Skin of body (tissue), 2 donors: ENCODE measurements around the gene PAX5. TPM values are rescaled to one million over a fixed set of nuclear protein-coding genes. Genes with fewer than 3 reads are reported as not detected.

Source experiments
- DNase-seq: peaks from one replicate; lab custom pipeline; 2025; lab: John Stamatoyannopoulos, UW
- total RNA-seq: library from RNA; depleted of rRNA; stranded (reverse); fragments of >200 nt; gene quantifications from one replicate; pipeline ENCODE4 v1.2.3, GENCODE V29; 2014

PAX5 gene
- total RNA-seq, 1 donor from 2014 or later = 0.30 TPM

- no peak for DNase-seq
Observed at GRCh38 chr9:36903541-36904435, 130.3 kb downstream of the PAX5 start.

DNA sequence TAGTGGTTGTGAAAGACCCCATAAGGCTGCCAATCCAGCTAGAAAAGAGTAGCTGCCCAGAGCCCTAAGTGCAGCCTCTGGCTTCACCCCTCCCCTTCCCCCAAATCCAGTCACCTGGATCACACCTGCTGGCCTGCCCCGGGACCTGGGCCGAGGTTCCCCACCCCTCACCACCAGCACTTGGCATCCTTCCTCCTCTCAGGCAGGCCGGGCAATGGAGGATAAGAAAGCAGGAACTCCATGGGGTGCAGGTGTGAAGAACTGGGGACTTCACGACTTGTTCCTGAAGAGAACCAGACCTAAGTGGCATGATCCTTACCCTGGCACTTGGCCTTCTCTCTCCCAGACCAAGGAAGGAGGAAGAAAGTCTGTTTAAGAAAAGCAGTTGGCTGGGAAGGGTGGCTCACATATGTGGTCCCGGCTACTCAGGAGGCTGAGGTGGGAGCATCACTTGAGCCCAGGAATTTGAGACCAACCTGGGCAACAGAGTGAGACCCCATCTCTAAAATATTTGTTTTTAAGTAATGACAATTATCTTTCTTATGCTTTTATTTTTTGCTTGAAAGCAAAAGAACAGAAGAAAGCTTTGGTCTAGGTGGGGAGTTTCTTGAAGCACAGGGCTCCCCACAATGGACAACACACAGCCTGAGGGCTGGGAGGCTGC lies 131.1 kb downstream of the PAX5 start:
- no peak for DNase-seq

- no peak for DNase-seq
Observed at GRCh38 chr9:36902080-36902716, 131.9 kb downstream of the PAX5 start.

DNA sequence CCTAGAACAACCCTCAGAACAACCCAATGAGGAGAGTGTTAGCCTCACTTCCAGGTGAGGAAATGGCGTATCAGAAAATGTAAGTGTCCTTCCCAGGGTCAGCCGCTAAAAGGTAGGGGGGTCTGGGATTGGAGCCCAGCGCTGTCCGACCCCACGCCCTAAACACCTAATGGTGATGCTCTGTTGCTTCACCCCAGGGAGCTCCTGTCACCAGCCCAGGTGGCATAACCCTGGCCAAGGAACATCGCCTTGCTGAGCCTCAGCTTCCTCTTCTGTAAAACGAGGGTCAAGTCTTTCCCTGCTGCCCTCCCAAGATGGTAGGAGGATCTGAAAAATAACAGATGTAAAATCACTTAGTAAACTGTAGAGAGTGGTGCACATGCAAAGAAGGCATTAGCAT lies 132.5 kb downstream of the PAX5 start:
- DNase-seq = no peak

GRCh38 chr9:36900856-36901220 lies 133.2 kb downstream of the PAX5 start:
- DNase-seq = no peak

DNA sequence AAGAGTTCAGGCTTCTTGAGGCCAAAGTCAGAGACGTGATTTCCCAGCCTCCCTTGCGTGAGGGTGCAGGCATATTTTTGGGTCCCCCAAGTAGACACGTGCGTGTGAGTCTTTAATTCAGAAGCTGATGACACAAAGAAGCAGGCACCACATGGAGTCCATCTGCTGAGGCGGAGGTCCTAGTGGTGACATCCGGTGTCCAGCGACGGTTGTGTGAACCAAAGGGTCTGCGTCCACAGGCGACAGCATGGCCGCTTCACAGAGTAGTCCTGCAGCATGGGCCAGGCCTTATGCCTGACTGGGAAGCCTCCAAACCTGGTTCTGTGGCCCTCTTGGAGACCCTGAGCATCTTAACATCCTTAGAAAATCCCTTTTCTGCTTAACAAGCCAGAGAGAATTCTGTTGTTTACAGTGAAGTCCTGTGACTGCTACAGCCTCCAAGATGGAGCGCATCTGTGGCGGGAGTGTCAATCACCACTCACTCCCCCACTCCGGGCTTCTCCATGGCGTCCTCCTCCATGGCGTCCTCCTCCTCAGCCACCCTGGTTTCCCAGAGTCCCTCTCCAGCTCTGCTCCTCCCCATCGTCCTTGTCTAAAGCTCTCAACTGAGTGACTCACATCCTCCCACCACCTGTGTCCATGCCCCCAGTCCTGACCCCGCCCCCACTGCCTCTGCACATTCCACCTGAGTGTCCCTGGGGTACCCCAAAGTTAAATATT lies 133.8 kb downstream of the PAX5 start:
- no peak for DNase-seq

DNA sequence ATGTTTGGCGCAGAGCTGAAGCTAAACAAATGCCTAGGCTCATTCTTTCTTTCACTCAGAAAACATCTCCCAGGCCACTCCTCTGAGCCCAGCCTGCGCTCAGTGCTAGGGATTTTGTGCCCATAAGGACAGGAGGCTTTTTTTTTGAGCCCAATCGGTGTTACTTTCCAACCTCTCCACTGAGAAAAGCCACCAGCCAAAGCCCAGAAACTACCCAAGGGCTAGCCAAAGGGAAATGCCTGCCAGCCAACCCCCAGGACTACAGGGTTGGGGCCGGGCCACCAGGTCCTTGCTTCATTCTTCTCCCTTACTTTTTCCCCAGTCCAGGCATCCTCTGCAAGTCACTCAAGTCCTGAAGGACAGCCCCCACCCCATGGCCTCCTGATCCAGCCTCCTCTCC lies 134.7 kb downstream of the PAX5 start:
- DNase-seq = no peak

- DNase-seq = no peak
Observed at GRCh38 chr9:36898431-36899020, 135.5 kb downstream of the PAX5 start.

GRCh38 chr9:36897478-36897877 lies 136.6 kb downstream of the PAX5 start:
- no peak for DNase-seq

- DNase-seq = no peak
Observed at GRCh38 chr9:36897019-36897418, 137.0 kb downstream of the PAX5 start.

- DNase-seq = no peak
Observed at GRCh38 chr9:36896296-36896695, 137.8 kb downstream of the PAX5 start.

DNA sequence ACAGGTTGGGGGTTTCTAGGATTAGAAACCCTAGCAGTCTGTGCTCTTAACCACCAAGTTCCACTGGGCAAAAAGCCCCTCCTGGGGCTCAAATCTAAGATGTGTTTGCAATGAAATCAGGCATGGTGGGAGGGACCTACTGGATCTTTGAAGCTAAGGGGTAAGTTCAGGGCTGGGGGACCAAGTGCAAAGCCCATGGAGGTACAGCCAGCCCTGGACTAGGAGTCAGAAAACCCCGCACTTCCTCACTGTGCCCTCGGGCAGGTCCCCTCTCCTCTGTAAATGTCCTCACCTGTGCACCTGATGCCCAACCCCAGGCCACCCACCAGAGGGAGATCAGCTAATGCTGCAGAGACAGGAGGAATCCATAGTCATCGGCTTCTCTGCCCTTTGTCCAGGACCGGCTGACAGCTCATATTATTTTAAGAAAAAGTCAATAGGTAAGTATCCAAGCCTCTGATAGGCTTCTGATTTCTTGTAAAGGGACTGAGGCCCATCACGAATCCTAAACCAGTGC lies 138.3 kb downstream of the PAX5 start:
- no peak for DNase-seq

- no peak for DNase-seq
Observed at GRCh38 chr9:36894695-36895310, 139.3 kb downstream of the PAX5 start.

GRCh38 chr9:36893911-36894310 lies 140.2 kb downstream of the PAX5 start:
- DNase-seq = no peak

- DNase-seq = no peak
Observed at GRCh38 chr9:36893184-36893583, 140.9 kb downstream of the PAX5 start.

GRCh38 chr9:36892279-36892678 lies 141.8 kb downstream of the PAX5 start:
- no peak for DNase-seq

GRCh38 chr9:36891341-36891811 lies 142.7 kb downstream of the PAX5 start:
- DNase-seq = no peak

- DNase-seq = no peak
Observed at GRCh38 chr9:36889844-36890243, 144.2 kb downstream of the PAX5 start.

- DNase-seq = no peak
Observed at GRCh38 chr9:36888551-36888950, 145.5 kb downstream of the PAX5 start.

GRCh38 chr9:36884721-36885120 lies 149.3 kb downstream of the PAX5 start:
- no peak for DNase-seq

DNA sequence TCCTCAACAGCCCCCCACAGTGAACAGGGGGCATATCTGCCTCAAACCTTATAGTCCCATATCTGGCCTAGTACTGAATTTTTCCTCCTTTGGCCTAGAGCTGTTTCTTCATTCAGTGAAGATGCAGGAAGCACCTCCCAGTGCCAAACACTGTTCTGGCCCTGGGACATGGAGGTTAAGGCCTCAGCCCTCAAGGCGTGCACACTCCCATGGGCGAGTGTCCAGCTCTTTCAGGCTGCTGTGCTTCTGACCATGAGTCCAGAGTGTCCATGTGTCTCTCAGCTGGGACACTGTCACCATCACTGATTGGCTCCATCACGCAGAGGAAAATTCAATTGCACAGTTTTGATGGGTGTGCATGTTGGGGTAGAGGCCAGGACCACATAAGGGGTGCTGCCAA lies 151.5 kb downstream of the PAX5 start:
- DNase-seq = no peak
